GM18517 (cell line): Measurements from ENCODE around the gene VPS13D.
"Not testable (repeated sequence)": the region's sequence is repeated elsewhere in the genome, so short reads cannot be mapped to it uniquely, and the experiment has no call there.

Experiments
- ATAC-seq: cut with Tn5 transposase; IDR thresholded peaks from one replicate; pipeline ENCODE4 v1.9.1; 2021; ENCODE audit warnings: mild to moderate bottlenecking, moderate library complexity; ENCODE audit not compliant: unreplicated experiment

The VPS13D gene

DNA sequence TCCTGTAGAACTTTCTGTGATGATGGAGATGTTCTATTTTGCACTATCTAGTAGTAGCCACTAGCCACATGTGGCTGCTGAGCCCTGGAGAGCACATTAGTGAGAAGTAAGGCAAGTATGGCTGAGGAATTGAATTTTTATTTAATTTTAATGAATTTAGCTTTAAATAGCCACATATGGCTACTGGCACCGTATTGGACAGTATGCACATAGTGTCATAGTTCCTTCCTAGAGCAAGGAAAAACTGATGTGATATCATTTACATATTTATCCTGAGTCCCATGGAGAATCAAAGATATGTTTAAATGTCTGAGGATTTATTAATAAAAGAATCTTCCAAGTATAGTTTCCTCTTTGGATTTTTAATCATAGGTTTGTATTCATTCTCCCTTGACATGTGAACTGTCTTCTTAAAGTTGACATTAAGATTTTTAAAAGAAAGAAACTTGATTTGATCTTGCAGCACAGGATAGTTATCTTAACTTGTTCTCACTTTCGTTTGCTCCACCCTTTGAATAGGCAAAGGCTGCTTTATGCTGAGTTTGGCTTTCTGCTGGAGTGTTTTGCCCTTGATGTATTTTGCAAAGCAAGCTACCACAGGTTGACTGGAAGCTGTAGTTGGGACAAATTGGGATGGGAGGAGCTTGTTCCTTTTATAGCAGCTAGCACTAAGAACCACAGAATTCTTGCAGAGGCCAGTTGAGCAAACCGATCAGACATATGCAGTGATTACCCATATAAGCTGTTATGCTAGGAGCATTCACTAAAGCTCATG is 129.7 kb downstream of the VPS13D start:
- no peak for ATAC-seq

GRCh38 chr1:12368646-12369045 is 138.8 kb downstream of the VPS13D start:
- ATAC-seq: no peak

GRCh38 chr1:12369258-12369657 is 139.4 kb downstream of the VPS13D start:
- no peak for ATAC-seq

DNA sequence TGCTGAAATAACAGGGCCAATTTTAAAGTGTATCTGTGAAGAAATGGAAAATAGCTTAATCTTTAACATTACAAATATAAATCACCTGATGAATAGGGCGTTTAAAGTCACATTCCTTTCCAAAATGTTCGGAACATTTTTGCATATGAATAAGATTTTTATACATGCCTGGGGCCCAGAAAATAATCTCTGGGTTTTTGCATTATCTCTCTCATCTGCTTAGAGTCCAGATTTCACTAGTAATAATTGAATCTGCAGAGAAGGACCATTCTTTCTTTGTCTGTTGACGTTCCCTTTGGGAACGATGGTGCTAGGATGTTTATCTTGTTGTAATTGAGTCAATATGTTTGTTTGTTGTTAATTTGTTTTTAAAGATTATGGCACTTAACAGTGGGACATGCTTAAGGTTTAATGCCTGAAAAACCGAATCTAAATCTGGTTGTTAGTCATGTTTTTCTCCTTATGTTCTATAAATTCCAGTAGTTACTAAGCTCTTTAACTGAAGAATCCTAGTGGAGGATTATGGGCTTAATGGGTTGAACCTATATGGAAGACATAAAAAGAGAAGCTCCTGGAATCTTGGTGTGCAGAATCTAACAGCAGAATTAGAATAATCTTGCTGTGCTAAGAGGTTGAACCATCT is 140.6 kb downstream of the VPS13D start:
- ATAC-seq: no peak

- no peak for ATAC-seq
Observed at GRCh38 chr1:12371053-12371452, 141.2 kb downstream of the VPS13D start.

- no peak for ATAC-seq
Observed at GRCh38 chr1:12372180-12372579, 142.3 kb downstream of the VPS13D start.

- ATAC-seq: no peak
Observed at GRCh38 chr1:12372761-12373160, 142.9 kb downstream of the VPS13D start.

GRCh38 chr1:12375133-12375829 is 145.5 kb downstream of the VPS13D start:
- no peak for ATAC-seq

- no peak for ATAC-seq
Observed at GRCh38 chr1:12376236-12377045, 146.6 kb downstream of the VPS13D start.

DNA sequence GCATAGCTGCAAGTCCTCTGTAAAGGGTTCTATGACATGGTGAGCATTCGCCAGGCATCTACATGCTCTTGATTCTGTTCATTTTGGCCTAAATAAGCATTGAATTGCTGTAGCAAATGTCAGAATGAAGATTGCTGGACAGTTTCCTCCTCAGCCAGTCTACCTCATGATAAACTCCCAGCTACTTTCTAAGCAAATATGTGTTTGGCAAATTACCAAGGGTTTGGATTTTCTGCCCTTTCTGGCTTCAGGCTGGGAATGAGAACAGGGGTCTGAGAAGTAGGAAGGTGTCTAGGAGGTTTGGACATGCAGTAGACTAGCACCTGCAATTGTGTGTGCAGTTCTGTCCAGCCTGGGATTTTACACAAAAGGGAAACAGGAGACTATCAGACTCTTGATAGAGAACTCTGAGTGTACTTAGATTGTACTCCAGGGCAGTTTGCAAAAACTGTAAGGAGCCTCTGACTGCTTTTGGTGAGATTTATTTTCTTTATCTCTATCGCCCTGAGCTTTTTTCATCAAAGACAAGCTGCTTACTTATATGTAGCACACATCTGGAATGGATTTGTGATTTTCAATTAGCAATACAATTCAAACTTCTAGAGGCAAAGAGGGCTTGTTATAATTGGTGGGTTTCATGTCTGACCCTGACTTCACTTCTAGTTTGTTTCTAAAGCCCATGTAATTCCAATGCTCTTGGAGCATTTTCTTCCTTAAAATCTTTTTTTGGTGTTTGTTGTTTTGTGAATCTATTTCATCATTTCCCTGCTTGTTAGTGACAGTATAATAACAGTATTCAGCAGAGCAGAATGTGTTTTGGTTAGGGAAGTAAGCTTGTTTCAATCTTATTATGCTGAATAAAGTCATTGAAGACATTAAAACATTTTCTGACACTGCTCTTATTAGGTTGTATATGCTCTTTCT is 150.8 kb downstream of the VPS13D start:
- no peak for ATAC-seq

DNA sequence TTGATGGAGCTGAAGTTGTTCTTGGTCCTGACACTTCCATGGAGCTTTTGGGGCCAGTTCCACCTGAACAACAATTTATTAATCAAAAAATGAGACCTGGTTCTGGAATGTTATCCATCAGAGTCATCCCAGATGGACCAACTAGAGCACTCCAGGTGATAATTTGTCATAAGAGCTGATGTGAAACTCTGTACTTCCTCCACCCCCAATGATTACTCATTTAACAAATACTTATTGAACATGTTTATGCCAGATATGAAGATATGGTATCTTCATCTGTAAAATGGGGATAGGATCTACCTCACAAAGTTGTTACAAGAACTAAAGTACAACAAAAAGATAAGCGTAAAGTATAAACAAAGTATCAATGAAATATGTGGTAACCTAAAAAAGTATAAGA is 153.2 kb downstream of the VPS13D start:
- ATAC-seq: no peak

GRCh38 chr1:12383786-12384185 is 154.0 kb downstream of the VPS13D start:
- no peak for ATAC-seq

- ATAC-seq: no peak
Observed at GRCh38 chr1:12384836-12385456, 155.1 kb downstream of the VPS13D start.

GRCh38 chr1:12386130-12386529 is 156.3 kb downstream of the VPS13D start:
- no peak for ATAC-seq

GRCh38 chr1:12387641-12388040 is 157.8 kb downstream of the VPS13D start:
- no peak for ATAC-seq

GRCh38 chr1:12390296-12390695 is 160.5 kb downstream of the VPS13D start:
- ATAC-seq: not testable (repeated sequence)

- no peak for ATAC-seq
Observed at GRCh38 chr1:12397462-12398450, 167.9 kb downstream of the VPS13D start.

DNA sequence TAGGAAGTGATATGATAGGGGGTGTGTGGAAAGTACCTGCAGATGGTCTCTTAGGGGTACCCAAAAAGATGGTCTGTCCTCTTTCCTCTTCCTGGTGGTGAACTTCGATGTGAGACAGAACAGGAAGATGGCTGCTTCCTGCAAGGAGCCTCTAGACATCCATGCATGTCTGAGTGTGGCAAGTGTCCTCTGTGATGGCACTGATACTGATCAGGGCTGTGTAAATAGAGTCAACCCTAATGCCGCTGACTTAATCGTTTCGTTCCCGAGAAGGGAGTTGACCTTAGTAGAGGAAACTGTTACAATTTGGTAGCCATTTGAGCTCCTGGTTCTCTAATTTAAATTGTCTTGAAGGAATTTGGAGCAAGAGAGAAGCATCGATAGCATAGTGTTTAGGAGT is 168.6 kb downstream of the VPS13D start:
- no peak for ATAC-seq
